ENCODE results near the gene NDUFS7. TPM values are rescaled to one million over a fixed set of nuclear protein-coding genes. Genes with fewer than 3 reads are reported as not detected.

The NDUFS7 gene
- total and polyA plus RNA-seq, 10 of the 15 experiments (the other 5 are each of a cell fraction or from before 2014, with no cell fraction given): 5.1 to 282 (median 92.9) TPM

DNA sequence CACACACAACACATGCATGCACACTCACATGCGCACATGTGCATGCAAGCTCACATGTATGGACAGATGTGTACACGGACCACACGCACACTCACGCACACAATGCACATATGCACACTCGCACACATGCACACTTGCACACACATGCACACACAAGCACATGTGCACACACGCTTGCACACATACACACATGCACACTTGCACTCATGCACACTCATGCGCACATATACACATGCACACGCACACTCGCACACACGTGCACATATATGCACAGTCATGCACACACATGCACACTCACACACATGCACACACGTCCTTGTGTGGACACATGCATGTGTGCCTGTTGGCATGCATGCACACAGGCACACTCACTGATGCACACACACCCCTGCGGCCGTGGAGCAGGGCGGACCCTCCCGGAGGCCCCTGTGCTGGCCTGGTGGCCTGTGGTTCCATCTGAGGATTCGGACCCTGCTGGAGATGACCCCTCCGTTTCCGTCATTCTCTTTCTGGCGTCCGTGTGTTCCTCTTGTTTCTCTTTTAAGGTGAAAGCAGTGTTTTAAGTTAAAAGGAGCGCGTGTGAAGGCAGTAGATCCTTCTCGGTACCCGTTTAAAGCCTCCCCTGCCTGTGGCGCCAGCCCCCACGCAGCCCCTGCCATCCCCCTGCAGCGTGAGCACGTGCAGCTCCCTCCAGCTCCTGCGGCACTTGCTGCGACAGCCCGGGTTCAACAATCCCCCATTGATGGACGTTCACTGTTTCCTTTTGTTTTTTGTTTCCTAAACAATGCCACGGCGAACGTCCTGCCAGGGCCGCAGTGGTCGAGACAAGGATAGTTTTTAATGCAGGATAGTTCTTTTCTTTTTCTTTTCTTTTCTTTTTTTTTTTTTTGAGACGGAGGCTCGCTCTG lies 5.6 kb downstream of the NDUFS7 start:
- Histone ChIP-seq H3K4me2 (ENCODE audit: control insufficient read depth, insufficient read depth) (no peak overlapping the region), H3K9me3 (replicated peaks; ENCODE audit: control insufficient read depth, insufficient read depth, low read length) (no peaks in the 10 kb centered on the region), H3K36me3 (ENCODE audit: control insufficient read depth in 2 of 2, insufficient read depth in 2 of 2, low read length in 1 of 2) (peaks cover 10% of the 10 kb centered on the region in 2 experiments), H3K27ac (ENCODE audit: control insufficient read depth, insufficient read depth) (no peak overlapping the region), H3K9ac (ENCODE audit: control insufficient read depth, insufficient read depth, low read length) (no peak overlapping the region), H3K79me2 (ENCODE audit: control insufficient read depth, insufficient read depth, low read length) (peaks cover 6% of the 10 kb centered on the region), H3K27me3 (replicated peaks in 1 of 2; ENCODE audit: control insufficient read depth in 2 of 2, insufficient read depth in 2 of 2, low read length in 1 of 2) (no peaks in the 10 kb centered on the region), H4K20me1 (ENCODE audit: control insufficient read depth, insufficient read depth) (no peaks in the 10 kb centered on the region), H3K4me3 (no peak overlapping the region), H3K4me1 (ENCODE audit: control insufficient read depth, insufficient read depth, low read length) (no peaks in the 10 kb centered on the region), H2AFZ (ENCODE audit: control insufficient read depth, low read depth, low read length) (no peak overlapping the region)
- in situ Hi-C loops (cut with MboI): no loop called here
- ChIA-PET RAD21 (ENCODE audit: unreplicated experiment) (no interaction called here), CTCF (no interaction called here), SMC1A (ENCODE audit: uncharacterized antibody, unreplicated experiment) (no interaction called here), POLR2A (no interaction called here)
- intact Hi-C loops (cut with micrococcal nuclease; ENCODE audit: unreplicated experiment): no loop called here
- DNase-seq (ENCODE audit: low read depth, low spot score) (no peak), FAIRE-seq (no peak), ATAC-seq (no peak)
- 94% methylated on average over 37 of the region's 39 CpGs for whole genome bisulfite sequencing (ENCODE audit: insufficient coverage, insufficient replicate concordance, low lambda C conversion rate, missing lambda C conversion rate)
- BruUV-seq (replicated peaks): no TSS peak
- TF ChIP-seq, protein P1, sequence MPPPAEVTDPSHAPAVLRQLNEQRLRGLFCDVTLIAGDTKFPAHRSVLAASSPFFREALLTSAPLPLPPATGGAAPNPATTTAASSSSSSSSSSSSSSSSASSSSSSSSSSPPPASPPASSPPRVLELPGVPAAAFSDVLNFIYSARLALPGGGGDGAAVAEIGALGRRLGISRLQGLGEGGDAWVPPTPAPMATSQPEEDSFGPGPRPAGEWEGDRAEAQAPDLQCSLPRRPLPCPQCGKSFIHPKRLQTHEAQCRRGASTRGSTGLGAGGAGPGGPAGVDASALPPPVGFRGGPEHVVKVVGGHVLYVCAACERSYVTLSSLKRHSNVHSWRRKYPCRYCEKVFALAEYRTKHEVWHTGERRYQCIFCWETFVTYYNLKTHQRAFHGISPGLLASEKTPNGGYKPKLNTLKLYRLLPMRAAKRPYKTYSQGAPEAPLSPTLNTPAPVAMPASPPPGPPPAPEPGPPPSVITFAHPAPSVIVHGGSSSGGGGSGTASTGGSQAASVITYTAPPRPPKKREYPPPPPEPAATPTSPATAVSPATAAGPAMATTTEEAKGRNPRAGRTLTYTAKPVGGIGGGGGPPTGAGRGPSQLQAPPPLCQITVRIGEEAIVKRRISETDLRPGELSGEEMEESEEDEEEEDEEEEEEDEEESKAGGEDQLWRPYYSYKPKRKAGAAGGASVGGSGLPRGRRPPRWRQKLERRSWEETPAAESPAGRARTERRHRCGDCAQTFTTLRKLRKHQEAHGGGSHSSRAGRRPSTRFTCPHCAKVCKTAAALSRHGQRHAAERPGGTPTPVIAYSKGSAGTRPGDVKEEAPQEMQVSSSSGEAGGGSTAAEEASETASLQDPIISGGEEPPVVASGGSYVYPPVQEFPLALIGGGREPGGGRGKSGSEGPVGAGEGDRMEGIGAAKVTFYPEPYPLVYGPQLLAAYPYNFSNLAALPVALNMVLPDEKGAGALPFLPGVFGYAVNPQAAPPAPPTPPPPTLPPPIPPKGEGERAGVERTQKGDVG (CRISPR knock-in tag; IDR thresholded peaks at IDR 0.05): no peak
- TF ChIP-seq, protein P2, sequence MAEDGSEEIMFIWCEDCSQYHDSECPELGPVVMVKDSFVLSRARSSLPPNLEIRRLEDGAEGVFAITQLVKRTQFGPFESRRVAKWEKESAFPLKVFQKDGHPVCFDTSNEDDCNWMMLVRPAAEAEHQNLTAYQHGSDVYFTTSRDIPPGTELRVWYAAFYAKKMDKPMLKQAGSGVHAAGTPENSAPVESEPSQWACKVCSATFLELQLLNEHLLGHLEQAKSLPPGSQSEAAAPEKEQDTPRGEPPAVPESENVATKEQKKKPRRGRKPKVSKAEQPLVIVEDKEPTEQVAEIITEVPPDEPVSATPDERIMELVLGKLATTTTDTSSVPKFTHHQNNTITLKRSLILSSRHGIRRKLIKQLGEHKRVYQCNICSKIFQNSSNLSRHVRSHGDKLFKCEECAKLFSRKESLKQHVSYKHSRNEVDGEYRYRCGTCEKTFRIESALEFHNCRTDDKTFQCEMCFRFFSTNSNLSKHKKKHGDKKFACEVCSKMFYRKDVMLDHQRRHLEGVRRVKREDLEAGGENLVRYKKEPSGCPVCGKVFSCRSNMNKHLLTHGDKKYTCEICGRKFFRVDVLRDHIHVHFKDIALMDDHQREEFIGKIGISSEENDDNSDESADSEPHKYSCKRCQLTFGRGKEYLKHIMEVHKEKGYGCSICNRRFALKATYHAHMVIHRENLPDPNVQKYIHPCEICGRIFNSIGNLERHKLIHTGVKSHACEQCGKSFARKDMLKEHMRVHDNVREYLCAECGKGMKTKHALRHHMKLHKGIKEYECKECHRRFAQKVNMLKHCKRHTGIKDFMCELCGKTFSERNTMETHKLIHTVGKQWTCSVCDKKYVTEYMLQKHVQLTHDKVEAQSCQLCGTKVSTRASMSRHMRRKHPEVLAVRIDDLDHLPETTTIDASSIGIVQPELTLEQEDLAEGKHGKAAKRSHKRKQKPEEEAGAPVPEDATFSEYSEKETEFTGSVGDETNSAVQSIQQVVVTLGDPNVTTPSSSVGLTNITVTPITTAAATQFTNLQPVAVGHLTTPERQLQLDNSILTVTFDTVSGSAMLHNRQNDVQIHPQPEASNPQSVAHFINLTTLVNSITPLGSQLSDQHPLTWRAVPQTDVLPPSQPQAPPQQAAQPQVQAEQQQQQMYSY (CRISPR knock-in tag; IDR thresholded peaks at IDR 0.05): no peak
- TF ChIP-seq, protein P3, sequence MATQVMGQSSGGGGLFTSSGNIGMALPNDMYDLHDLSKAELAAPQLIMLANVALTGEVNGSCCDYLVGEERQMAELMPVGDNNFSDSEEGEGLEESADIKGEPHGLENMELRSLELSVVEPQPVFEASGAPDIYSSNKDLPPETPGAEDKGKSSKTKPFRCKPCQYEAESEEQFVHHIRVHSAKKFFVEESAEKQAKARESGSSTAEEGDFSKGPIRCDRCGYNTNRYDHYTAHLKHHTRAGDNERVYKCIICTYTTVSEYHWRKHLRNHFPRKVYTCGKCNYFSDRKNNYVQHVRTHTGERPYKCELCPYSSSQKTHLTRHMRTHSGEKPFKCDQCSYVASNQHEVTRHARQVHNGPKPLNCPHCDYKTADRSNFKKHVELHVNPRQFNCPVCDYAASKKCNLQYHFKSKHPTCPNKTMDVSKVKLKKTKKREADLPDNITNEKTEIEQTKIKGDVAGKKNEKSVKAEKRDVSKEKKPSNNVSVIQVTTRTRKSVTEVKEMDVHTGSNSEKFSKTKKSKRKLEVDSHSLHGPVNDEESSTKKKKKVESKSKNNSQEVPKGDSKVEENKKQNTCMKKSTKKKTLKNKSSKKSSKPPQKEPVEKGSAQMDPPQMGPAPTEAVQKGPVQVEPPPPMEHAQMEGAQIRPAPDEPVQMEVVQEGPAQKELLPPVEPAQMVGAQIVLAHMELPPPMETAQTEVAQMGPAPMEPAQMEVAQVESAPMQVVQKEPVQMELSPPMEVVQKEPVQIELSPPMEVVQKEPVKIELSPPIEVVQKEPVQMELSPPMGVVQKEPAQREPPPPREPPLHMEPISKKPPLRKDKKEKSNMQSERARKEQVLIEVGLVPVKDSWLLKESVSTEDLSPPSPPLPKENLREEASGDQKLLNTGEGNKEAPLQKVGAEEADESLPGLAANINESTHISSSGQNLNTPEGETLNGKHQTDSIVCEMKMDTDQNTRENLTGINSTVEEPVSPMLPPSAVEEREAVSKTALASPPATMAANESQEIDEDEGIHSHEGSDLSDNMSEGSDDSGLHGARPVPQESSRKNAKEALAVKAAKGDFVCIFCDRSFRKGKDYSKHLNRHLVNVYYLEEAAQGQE (IDR thresholded peaks at IDR 0.05; ENCODE audit: low read depth, low read length): no peak
- TF ChIP-seq POLR2AphosphoS2 (IDR thresholded peaks at IDR 0.05; ENCODE audit: low read depth, low read length): no peak
- TF ChIP-seq, protein P4, sequence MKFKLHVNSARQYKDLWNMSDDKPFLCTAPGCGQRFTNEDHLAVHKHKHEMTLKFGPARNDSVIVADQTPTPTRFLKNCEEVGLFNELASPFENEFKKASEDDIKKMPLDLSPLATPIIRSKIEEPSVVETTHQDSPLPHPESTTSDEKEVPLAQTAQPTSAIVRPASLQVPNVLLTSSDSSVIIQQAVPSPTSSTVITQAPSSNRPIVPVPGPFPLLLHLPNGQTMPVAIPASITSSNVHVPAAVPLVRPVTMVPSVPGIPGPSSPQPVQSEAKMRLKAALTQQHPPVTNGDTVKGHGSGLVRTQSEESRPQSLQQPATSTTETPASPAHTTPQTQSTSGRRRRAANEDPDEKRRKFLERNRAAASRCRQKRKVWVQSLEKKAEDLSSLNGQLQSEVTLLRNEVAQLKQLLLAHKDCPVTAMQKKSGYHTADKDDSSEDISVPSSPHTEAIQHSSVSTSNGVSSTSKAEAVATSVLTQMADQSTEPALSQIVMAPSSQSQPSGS (IDR thresholded peaks at IDR 0.05; ENCODE audit: low read length): no peak
- TF ChIP-seq RBBP5 (conservative IDR thresholded peaks at IDR 0.05): no peak

Measured in GM12878 (cell line).